Fibroblast of skin of right quadriceps (primary cell): ENCODE data around the gene TRIM50.
"Not testable (repeated sequence)": the region's sequence is repeated elsewhere in the genome, so short reads cannot be mapped to it uniquely, and the experiment has no call there.

Experiments
- DNase-seq: peaks from one replicate; pipeline ENCODE4 v3.0.0-alpha.2; 2013

The TRIM50 gene

DNA sequence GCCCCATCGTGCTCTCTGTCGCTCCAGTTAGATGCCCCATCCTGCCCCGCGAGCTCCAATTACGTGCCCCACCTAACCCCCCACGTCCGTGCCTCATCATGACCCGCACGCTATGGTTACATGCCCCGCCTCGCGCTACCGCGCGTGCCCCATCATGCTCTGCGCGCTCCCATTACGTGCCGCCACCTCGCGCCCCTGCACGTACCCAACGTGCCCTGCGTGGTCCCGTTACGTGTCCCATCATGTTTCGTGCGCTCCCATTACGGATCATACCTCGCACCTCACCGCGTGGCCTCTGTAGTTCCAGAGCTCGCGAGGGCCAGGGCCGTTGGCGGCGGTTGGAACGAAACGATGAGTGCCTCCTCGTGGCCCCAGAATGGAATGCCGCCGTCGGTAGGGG, at the start of gene TRIM50, which contains the start of gene FKBP6:
TSS of gene TRIM50 (minus strand) at position 161 of the 400 bp plus-strand sequence. CDS start 3,295 bp downstream, outside the sequence.
TSS of gene FKBP6 (plus strand) at position 240 of the 400 bp plus-strand sequence. CDS start 268 bp downstream, outside the sequence.
- DNase-seq, result not testable (repeated sequence)

DNA sequence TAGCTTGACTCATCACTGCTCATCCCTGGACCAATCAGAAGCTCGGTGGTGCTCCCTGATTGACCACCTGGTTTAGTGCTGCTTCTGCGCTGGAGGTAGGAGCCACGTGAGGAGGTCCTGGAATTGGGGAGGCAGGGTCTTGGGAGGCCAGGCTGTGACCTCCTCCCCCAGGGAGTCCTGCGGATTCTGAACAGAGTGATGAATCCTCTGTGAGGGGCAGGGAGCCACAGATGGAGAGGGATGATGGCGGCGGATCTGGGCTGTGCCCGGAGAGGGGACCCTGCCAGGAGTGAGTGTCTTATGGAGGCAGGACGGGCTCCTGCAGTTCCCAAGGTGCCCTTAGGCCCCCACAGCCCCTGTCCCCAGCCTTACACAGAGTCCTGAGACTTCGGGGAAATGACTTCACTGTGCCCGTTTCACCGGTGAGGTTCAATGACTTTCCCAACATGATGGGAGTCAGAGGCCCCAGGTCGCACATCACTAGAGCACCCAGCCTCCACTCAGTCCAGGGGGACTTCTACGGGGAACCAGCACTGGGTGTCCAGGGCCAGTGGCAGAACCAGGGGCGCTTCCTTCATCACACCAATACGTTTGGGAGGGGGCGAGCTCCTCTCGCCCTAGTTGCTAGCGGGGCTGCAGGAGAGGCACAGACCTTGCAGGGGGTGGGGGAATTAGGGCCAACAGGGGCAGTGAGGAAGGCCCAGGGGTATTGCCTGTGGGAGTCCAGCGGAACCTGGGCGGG, 49.0 kb upstream of the TRIM50 start:
- no peak for DNase-seq

DNA sequence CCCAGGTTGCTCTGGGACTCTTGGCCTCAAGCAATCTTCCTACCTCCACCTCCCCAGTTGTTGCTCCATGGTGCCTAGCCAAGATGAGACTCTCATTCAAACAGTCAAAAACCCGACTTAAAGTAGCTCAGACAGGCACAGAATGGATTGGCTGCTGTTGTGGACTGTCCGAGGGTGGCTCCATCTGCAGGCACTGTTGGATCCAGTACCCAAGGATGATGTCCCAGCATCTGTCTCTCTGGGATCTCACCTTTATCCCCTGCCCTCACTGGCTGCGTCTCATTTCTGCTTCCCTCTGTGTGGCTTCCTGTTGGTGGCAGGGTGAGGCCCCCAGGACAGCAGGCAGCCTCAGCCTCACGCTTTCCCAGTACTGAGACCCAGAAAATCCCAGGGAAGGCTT, 48.4 kb upstream of the TRIM50 start:
- not testable (repeated sequence) for DNase-seq

DNA sequence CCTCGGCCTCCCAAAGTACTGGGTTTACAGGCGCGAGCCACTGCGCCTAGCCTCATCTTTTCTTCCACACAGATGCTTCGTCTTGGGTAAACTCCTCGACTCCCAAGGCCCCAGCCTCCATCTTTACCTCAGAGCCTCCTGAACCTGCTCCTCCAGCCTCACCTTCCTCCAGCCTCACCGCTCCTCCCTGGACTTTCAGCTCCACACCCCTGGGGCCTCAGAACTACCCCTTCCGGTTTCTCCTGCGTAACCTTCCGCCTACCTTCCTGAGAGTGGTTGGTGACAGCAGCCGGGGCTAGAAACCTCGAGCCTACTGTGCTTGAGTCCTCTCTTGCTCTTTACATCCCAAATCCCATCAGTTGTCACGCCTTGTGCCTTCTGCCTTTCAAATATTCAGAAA, 45.9 kb upstream of the TRIM50 start:
- DNase-seq, result no peak

- no peak for DNase-seq
Measured at GRCh38 chr7:73369622-73370021, 41.7 kb upstream of the TRIM50 start.

DNA sequence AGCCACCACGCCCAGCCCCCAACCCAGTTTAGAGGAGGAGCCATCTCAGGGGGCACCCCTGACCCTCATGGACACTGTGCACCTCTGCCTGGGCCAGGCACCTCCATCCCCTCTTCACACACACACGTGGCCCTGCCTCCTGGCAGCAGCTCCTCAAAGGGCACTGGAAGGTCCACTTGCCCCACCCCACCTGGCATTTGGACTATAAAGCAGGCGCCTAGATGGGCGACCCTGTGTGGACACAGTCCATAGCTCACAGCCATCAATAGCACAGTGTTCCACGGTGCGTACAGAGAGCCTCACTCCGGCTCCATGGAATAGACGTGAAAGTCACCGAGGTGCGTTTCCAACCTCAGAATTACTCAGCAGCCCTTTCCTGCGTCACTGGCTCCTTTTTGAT, 41.1 kb upstream of the TRIM50 start:
- DNase-seq, result no peak

GRCh38 chr7:73366990-73367389, 39.1 kb upstream of the TRIM50 start:
- no peak for DNase-seq

DNA sequence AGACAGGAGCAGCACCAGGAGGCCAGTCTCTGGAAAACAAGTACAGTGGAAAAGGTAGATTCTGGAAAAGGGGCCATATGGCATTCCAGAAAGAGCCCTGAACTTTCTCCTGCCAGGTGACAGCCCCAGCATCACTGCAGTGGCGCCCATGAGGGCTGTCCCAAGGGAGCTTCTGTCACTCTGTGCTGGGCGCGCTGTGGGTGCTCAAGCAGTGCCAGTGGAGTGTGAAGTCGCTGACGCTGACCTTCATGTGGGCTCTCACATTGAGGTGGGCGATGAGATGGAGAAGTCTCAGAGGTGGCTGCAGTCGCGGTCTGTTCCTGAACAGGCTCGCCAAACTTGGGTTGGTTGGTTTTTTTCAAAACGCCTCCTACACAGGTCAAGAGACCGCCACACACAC, 38.2 kb upstream of the TRIM50 start:
- no peak for DNase-seq

- no peak for DNase-seq
Measured at GRCh38 chr7:73364006-73364728, 36.3 kb upstream of the TRIM50 start.

GRCh38 chr7:73363225-73364005, 35.5 kb upstream of the TRIM50 start:
- DNase-seq, result no peak

DNA sequence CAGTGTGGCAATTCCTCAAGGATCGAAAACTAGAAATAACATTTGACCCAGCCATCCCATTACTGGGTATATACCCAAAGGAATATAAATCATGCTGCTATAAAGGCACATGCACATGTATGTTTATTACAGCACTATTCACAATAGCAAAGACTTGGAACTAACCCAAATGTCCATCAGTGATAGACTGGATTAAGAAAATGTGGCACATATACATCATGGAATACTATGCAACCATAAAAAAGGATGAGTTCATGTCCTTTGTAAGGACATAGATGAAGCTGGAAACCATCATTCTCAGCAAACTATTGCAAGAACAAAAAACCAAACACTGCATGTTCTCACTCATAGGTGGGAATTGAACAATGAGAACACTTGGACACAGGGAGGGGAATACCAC, 32.7 kb upstream of the TRIM50 start:
- DNase-seq, result not testable (repeated sequence)

GRCh38 chr7:73359746-73360375, 32.0 kb upstream of the TRIM50 start:
- no peak for DNase-seq

DNA sequence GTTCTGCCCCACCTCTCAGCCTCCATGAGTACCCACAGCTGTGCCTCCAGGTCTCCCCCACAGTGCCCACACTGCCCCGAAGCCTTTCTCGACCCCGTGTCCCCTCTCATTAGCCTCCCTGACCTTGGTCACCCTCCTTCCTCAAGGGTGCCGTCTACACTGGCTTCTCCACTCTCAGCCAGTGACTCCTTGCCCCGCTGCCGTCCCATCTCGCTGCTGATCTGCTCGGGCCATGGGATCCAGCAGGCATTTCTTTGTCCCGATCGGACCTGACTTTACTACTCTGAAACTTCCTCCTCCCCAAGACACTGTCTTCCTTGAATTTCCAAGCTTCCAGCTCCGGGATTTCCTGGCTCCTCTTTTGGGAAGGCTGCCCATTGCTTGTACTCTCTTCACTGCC, 31.4 kb upstream of the TRIM50 start:
- no peak for DNase-seq

- DNase-seq, result no peak
Measured at GRCh38 chr7:73358590-73359275, 30.9 kb upstream of the TRIM50 start.

DNA sequence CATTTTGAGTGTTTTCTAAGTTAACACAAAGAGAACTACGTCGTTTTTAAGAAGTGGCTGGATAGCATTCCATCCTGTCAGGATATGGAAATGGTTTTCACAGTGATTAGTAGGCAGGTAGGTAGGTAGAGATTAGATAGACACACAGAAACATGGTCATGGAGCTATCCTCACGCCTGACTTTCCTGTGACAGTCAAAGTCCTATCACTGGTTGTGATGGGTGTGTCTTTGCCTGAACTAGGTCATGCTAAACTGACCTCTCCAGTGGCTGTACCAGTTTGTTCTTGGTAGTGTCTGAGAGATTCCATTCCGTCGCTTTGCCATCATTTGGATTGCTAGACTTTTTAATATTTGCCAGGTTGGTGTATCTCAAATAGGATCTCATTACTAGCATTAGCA, 28.3 kb upstream of the TRIM50 start:
- no peak for DNase-seq

GRCh38 chr7:73354821-73355220, 26.9 kb upstream of the TRIM50 start:
- DNase-seq, result no peak

DNA sequence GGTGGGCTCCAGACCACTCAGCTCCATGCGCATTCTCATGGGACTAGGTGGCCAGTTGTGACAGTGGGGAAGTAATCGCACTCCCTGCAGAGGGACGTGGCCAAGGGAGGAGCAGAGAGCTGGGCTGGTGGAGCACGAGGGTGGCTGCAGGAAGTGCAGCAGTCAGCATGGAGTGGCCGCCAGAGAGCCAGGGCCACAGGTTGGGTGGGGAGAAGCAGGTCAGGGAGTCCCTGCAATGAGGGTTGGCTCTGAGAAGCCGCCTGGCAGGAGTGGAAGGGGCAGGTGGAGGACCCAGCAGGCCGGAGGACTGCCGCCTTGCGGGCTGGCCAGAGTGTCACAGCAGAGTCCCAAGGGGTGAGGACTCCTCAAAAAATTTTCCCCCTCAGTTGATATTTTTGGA, 26.3 kb upstream of the TRIM50 start:
- no peak for DNase-seq

- DNase-seq, result no peak
Measured at GRCh38 chr7:73353243-73353642, 25.4 kb upstream of the TRIM50 start.

DNA sequence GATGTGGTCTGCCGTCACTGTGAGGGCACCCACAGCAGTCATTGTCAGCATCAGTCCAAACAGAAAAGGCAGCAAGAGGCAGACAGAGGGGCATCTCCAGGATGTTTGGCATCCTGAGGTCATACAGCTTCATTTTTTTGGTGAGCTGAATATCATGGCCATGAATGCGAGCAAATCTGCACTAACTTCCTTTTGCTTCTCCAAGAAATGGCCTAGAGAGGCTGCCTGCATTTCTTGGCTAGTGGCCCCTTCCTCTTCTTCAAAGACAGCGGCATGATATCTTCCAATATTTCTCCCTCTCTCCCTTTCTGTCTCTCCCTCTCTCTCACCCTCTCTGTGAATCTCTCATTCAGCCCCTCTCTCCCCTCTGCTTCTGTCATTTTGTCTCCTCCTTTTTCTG, 24.9 kb upstream of the TRIM50 start:
- no peak for DNase-seq

DNA sequence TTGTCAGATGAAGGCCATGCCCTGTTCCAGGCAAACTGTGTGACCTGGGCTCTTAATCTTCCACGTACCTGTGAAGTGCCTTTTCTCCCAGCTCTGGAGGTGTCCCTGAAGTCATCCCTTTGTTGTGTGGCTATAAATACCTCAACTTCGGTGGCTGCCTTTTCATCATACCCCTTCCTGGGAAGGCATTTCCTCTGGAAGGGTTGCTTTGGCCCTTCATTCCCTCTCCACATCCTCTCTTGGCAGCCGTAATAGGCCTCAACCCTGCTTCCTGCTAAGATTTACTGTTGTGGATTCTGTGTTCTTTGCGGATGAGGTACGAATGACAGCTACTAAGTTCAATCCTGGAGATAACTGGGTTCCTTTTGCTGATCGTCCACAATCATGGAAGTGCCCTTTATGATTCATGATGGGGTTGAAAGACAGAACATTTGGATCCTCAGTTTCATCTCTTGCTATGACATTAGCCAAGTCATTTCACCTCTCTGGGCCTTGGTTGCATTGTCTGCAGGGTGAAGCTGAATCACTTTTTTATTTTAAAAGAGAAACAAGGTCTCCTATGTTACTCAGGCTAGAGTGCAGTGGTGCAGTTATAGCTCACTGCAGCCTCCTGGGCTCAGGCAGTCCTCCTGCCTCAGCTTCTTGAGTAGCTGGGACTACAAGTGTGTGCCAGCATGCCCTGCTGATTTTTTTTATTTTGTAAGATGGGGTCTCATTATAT, 23.7 kb upstream of the TRIM50 start:
- DNase-seq, result no peak

DNA sequence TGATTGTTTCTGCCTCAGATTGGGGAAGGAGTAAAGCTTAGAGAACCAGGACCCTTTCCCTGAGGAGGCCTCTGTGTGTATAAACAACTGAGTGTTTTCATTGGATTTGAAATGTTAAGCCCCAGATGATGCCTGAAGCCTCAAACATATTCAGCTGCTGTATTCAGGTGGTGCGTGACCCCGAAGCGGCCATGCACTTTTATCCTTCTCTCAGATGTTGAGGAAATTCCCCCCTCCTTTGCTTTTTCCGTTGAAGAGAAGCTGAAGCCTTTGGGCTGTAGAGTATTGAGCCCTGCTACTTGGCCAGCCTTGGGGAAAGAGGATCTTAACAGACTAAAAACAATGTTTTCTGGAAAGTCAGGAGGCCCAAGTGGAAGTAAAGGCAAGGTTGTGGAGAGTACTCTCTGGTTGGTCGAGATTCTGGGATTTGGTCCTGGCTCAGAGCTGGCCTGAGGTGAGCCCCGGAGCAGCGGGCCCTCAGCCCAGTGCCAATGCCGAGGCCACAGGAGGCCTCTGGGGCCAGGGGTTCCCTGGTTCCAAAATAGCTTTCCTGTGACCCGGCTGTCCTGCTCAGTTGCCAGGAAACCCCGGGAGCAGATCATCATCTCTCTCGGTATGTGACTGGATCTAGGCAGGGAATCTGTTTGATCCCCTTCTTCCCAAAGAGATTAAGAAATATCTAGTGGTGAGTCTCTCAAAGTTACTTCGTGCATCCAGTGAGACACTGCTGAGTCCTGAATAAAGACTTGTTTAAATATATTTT, 22.6 kb upstream of the TRIM50 start:
- DNase-seq, result no peak
